ENCODE measurements around the gene PRKAR2B.
"Not testable (repeated sequence)": the region's sequence is repeated elsewhere in the genome, so short reads cannot be mapped to it uniquely, and the experiment has no call there.

Gene PRKAR2B

DNA sequence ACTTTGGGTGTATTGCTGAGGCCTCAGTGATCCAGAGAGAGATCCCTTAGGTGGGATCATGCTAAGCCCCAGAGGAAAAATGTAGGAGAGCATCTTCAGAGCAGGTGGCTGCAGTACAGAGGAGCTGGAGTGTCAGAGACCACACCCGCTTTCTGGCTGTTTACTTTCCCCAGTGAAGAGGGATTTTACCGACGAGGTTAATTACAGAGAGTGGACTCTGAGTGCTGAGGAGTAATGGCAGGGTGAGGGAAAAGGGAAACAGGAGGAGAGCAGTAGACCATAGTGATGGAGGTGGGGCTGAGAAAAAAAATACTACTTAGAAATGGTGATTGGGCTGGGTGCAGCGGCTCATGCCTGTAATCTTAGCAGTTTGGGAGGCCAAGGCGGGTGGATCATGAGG is 81.0 kb downstream of the PRKAR2B start:
- DNase-seq (ENCODE audit: low read depth), result no peak
- TF ChIP-seq, protein P1, sequence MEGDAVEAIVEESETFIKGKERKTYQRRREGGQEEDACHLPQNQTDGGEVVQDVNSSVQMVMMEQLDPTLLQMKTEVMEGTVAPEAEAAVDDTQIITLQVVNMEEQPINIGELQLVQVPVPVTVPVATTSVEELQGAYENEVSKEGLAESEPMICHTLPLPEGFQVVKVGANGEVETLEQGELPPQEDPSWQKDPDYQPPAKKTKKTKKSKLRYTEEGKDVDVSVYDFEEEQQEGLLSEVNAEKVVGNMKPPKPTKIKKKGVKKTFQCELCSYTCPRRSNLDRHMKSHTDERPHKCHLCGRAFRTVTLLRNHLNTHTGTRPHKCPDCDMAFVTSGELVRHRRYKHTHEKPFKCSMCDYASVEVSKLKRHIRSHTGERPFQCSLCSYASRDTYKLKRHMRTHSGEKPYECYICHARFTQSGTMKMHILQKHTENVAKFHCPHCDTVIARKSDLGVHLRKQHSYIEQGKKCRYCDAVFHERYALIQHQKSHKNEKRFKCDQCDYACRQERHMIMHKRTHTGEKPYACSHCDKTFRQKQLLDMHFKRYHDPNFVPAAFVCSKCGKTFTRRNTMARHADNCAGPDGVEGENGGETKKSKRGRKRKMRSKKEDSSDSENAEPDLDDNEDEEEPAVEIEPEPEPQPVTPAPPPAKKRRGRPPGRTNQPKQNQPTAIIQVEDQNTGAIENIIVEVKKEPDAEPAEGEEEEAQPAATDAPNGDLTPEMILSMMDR (conservative IDR thresholded peaks at IDR 0.05; ENCODE audit: control insufficient read depth, insufficient read depth, low read depth, low read length), result no peak
- H3K4me3 ChIP-seq (ENCODE audit: control insufficient read depth, low read depth, low read length), result no peak overlapping the region

DNA sequence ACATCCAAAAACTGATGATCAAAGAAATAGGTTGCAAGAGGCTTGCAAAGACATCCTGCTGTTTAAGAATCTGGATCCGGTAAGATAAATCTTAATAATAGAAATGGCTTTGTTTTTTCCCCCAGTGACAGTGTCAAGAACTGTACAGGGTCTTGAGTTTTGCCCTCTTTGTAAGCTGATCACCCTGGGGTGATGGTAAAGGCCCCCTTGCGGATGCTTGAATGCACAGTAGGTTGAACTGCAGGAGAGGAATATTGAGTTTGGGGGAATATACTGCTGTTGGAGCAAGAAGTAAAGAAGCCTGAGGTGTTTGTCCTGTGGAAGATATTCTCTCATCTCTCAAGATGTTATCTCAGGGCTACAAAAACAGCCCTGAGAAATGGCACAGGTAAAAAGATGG is 83.7 kb downstream of the PRKAR2B start:
- DNase-seq (ENCODE audit: low read depth), result no peak
- TF ChIP-seq, protein P1 (conservative IDR thresholded peaks at IDR 0.05; ENCODE audit: control insufficient read depth, insufficient read depth, low read depth, low read length), result no peak
- no peak overlapping the region for H3K4me3 ChIP-seq (ENCODE audit: control insufficient read depth, low read depth, low read length)

DNA sequence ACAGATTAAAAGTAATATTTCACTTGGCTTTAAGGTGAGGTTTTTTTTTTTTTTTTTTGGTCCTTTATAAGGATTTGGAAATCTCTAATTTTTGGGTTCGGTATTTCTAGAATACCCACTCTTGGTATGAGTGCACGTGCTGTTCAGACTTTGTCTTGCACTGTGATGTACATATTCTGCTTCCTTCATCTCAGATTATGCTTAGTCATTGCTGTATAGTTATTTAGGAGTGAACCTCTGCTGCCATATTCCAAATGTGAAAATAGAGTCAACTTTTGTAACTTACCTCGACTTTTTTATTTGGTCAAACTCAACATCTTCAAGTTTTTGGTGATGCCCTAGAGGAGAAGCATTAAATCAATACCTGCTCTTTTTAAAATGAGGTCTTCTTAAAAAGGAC is 84.2 kb downstream of the PRKAR2B start:
- TF ChIP-seq, protein P1 (conservative IDR thresholded peaks at IDR 0.05; ENCODE audit: control insufficient read depth, insufficient read depth, low read depth, low read length), result no peak
- no peak overlapping the region for H3K4me3 ChIP-seq (ENCODE audit: control insufficient read depth, low read depth, low read length)
- no peak for DNase-seq (ENCODE audit: low read depth)

DNA sequence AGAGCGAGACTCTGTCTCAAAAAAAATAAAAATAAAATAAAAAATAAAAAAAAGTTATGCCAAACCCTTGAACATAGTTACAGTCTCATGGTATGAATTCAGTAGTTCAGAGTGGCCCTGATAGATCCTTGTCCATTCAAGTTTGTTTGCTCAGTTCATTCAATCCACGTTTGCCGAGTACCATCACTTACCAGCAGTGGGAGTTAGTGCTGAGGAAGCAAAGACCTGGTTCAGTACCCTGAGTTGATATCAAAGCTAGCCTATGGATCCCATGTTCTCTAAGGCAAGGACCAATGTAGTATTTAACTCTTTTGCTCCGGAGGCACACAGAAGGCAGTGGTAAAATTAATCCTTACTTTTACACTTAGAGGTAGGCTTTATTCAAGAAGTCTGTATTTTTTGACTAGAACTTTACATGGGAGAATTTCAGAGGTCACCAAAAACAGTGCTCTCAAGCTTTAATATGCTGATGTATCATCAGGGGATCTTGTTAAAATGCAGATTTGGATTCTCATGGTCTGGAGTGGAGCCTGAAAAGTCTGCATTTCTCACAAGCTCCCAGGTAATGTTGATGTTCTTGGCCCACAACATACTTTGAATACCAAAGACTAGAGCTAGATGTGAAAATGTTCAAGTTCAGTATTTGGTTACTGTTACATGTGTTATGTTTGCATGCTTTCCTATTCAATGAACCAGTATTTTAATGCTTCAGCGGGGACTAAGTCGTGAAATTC is 86.1 kb downstream of the PRKAR2B start:
- TF ChIP-seq, protein P1 (conservative IDR thresholded peaks at IDR 0.05; ENCODE audit: control insufficient read depth, insufficient read depth, low read depth, low read length), result peak; percentile 9
- no peak for DNase-seq (ENCODE audit: low read depth)
- H3K4me3 ChIP-seq (ENCODE audit: control insufficient read depth, low read depth, low read length), result no peak overlapping the region

DNA sequence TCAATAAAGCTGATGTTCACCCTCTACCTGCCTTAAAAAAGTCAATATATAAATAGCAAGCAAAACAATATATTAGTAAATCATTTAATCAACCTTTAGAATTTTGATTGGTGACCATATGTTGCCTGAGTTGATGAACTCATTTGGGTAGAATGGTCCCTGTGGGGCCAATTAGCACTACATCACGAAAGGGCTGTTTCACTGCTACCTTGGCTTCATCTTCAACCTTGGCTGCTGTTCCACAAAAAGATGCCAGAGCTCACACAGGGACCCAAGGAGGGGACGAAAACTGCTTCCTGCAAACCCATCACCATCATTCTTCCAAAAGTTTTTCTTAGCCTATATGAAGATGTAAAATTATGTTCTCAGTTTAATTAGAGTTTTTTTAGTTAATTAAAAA is 88.9 kb downstream of the PRKAR2B start:
- TF ChIP-seq, protein P1 (conservative IDR thresholded peaks at IDR 0.05; ENCODE audit: control insufficient read depth, insufficient read depth, low read depth, low read length), result no peak
- no peak overlapping the region for H3K4me3 ChIP-seq (ENCODE audit: control insufficient read depth, low read depth, low read length)
- no peak for DNase-seq (ENCODE audit: low read depth)

DNA sequence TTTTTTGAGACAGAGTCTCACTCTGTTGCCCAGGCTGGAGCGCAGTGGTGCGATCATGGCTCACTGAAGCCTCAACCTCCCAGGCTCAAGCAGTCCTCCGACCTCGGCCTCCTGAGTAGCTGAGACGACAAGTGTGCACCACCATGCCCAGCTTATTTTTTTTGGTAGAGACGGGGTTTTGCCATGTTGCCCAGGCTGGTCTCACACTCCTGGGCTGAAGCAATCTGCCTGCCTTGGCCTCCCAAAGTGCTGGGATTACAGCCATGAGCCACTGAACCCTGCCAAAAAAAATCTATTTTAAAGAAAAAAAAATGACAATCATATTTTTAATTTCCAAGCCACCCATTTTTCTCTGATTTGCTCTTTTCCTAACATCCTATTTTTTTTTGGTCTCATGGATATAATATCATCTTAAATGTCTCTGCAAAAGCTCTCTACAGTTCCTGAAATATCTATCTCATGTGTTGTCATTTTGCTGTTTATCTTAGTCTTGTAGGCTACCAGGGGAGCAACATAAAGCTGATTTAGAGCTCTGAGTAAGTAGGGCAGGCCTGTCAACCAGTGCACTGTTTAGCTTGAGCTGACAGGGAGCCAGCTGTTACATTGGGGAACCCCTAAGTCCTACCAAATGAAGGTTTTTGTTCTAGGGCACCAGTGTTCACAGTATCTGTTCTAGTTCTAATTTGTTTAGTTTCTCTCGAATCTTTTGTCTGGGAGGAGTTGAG is 94.4 kb downstream of the PRKAR2B start:
- H3K4me3 ChIP-seq (ENCODE audit: control insufficient read depth, low read depth, low read length), result no peak overlapping the region
- DNase-seq (ENCODE audit: low read depth), result no peak
- TF ChIP-seq, protein P1 (conservative IDR thresholded peaks at IDR 0.05; ENCODE audit: control insufficient read depth, insufficient read depth, low read depth, low read length), result no peak

DNA sequence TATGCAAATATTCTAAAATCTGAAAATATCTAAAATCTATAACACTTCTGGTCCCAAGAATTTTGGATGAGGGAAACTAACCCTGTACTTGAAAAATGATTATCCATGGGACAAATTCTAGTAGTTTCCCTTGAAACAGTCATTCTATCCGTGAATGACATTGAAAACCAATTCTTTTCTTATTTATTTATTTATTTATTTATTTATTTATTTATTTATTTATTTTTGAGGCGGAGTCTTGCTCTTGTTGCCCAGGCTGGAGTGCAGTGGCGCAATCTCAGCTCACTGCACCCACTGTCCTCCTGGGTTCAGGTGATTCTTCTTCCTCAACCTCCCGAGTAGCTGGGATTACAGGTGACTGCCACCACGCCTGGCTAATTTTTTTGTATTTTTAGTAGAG is 99.4 kb downstream of the PRKAR2B start:
- DNase-seq (ENCODE audit: low read depth); H3K4me3 ChIP-seq (ENCODE audit: control insufficient read depth, low read depth, low read length): not testable (repeated sequence)

Measured in fibroblast of mammary gland (primary cell).